Measurements from ENCODE around the gene JMY.
A peak's percentile ranks its signal among the peaks of the same experiment; 100 is the strongest.

- TF ChIP-seq EZH2 (IDR thresholded peaks at IDR 0.05; ENCODE audit: low read length) (no peak), CTCF (optimal IDR thresholded peaks at IDR 0.05 in 1 of 3, IDR thresholded peaks at IDR 0.05 in 1 of 3, conservative IDR thresholded peaks at IDR 0.05 in 1 of 3; ENCODE audit: extremely low read depth in 1 of 3, insufficient read depth in 2 of 3, low read length in 3 of 3) (peak in 2 of 3 experiments; percentile 9 to 24)
These were observed at the start of gene JMY for GRCh38 chr5:79235634-79236361.
